Endothelial cell (in vitro differentiated cells): ENCODE measurements around the gene MOGAT3. TPM values are rescaled to one million over a fixed set of nuclear protein-coding genes. Genes with fewer than 3 reads are reported as not detected.

Experiments used
- DNase-seq: peaks from one replicate; pipeline ENCODE4 v3.0.0; 2021; ENCODE audit warnings: low spot score
- H3K27ac Mint-ChIP-seq: one replicate; pipeline ENCODE4 v1.8.0; 2021; ENCODE audit warnings: mixed read lengths, inconsistent platforms; ENCODE audit not compliant: unreplicated experiment
- H3K27me3 Mint-ChIP-seq: one replicate; pipeline ENCODE4 v1.8.0; 2021; ENCODE audit warnings: mild to moderate bottlenecking, moderate library complexity, mixed read lengths, inconsistent platforms; ENCODE audit not compliant: unreplicated experiment
- H3K36me3 Mint-ChIP-seq: one replicate; pipeline ENCODE4 v1.8.0; 2021; ENCODE audit warnings: mild to moderate bottlenecking, low read depth, mixed read lengths, inconsistent platforms; ENCODE audit not compliant: unreplicated experiment
- H3K4me1 Mint-ChIP-seq: one replicate; pipeline ENCODE4 v1.8.0; 2021; ENCODE audit warnings: mild to moderate bottlenecking, mixed read lengths, inconsistent platforms; ENCODE audit not compliant: unreplicated experiment
- H3K4me3 Mint-ChIP-seq: one replicate; pipeline ENCODE4 v1.8.0; 2021; ENCODE audit warnings: mild to moderate bottlenecking, mixed read lengths, inconsistent platforms; ENCODE audit not compliant: unreplicated experiment
- H3K9me3 Mint-ChIP-seq: one replicate; pipeline ENCODE4 v1.8.0; 2021; ENCODE audit warnings: mixed read lengths, inconsistent platforms; ENCODE audit not compliant: unreplicated experiment
- total RNA-seq: library from RNA; stranded (reverse); fragmentation: NEBNext Ultra II Directional; extraction: Animal tissue kit (Norgen Biotek cat#: 25700); gene quantifications from one replicate; pipeline ENCODE4 v1.2.1, GENCODE V29; 2021; ENCODE audit not compliant: unreplicated experiment
- TF ChIP-seq, protein P1 (sequence below): fragments of 200-600 bp; sonication (generic); IDR thresholded peaks from one replicate; pipeline ENCODE4 v1.5.0; 2021; ENCODE audit warnings: antibody characterized with exemption; ENCODE audit not compliant: unreplicated experiment

The MOGAT3 gene
- total RNA-seq, 1 donor from 2014 or later: not detected

DNA sequence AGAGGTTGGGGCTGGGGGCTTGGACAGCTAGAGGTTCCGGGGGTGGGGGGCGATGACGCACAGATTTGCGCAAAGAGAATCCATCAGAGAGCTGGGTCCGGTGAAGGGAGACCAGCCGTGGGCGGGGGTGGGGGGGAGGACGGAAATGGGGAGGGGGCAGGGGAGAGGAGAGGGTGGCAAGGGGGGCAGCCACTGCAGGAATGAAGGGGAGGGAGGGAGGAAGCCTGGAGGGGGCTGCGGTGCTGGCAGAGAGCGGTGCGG lies 34.3 kb downstream of the MOGAT3 start:
- Mint-ChIP-seq H3K27me3 (peaks cover 48% of the 10 kb centered on the region), H3K27ac (no peak overlapping the region), H3K4me1 (peaks cover 32% of the 10 kb centered on the region), H3K36me3 (peaks cover 7% of the 10 kb centered on the region), H3K4me3 (no peak overlapping the region), H3K9me3 (no peaks in the 10 kb centered on the region)
- TF ChIP-seq, protein P1, sequence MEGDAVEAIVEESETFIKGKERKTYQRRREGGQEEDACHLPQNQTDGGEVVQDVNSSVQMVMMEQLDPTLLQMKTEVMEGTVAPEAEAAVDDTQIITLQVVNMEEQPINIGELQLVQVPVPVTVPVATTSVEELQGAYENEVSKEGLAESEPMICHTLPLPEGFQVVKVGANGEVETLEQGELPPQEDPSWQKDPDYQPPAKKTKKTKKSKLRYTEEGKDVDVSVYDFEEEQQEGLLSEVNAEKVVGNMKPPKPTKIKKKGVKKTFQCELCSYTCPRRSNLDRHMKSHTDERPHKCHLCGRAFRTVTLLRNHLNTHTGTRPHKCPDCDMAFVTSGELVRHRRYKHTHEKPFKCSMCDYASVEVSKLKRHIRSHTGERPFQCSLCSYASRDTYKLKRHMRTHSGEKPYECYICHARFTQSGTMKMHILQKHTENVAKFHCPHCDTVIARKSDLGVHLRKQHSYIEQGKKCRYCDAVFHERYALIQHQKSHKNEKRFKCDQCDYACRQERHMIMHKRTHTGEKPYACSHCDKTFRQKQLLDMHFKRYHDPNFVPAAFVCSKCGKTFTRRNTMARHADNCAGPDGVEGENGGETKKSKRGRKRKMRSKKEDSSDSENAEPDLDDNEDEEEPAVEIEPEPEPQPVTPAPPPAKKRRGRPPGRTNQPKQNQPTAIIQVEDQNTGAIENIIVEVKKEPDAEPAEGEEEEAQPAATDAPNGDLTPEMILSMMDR: no peak
- no peak for DNase-seq

- TF ChIP-seq, protein P1: no peak
- no peak for DNase-seq
- H3K4me1 Mint-ChIP-seq: peaks cover 27% of the 10 kb centered on the region
- no peaks in the 10 kb centered on the region for H3K9me3 Mint-ChIP-seq
- H3K36me3 Mint-ChIP-seq: peaks cover 7% of the 10 kb centered on the region
- H3K4me3 Mint-ChIP-seq: peak overlapping the region; percentile 72
- H3K27ac Mint-ChIP-seq: no peak overlapping the region
- H3K27me3 Mint-ChIP-seq: peaks cover 46% of the 10 kb centered on the region
Observed at GRCh38 chr7:101165958-101166647, 34.7 kb downstream of the MOGAT3 start.

DNA sequence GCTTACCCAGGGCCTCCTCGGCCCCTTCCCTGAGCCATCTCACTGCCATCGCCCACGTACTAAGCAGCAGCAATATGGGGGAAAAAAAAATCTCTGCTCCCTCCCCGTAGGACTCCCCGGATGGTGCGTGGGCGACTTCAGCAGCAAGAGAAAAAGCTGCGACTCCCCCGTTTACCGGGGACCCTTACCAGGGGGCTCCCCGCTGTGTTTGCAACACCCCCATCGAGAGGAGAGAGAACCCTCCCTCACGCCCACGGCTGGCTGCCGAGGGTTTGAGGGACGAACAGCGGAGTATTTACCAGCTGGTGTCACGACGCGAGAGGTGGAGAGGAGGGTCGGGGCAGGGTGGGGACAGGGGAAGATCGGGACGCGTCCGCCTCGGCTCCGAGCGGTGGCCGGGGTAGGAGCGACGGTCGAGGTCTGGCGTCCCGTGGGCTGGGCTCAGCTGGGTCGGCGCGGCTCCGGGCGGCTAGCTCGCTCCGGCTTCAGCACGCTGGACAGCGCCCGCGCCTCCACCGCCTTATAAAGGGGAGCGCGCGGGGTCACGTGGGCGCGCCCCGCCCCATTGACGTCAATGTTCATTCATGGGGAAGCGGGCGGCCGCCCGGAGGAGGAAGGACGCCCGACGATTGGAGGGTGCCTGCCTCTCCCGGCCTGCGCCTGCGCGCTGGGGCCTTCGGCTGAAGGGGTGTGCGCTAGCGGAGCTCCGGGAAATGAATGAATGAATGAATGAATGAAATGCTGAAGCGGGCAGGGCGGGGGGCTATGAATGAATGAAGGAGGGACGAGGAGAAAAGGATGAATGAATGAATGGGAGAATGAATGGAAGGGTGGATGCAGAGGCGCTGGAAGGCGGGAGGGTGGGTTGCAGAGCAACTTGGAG lies 35.5 kb downstream of the MOGAT3 start, which contains the start of gene VGF:
TSS of gene VGF (minus strand) at position 495 of the 883 bp plus-strand sequence. CDS start 726 bp downstream, outside the sequence.
- TF ChIP-seq, protein P1: no peak

GRCh38 chr7:101164071-101164840 lies 36.6 kb downstream of the MOGAT3 start:
- peaks cover 17% of the 10 kb centered on the region for H3K4me1 Mint-ChIP-seq
- TF ChIP-seq, protein P1: no peak
- peak; percentile 61 for DNase-seq
- no peak overlapping the region for H3K4me3 Mint-ChIP-seq
- no peak overlapping the region for H3K27ac Mint-ChIP-seq
- peaks cover 5% of the 10 kb centered on the region for H3K36me3 Mint-ChIP-seq
- peaks cover 35% of the 10 kb centered on the region for H3K27me3 Mint-ChIP-seq
- H3K9me3 Mint-ChIP-seq: no peaks in the 10 kb centered on the region

More for the DNA sequence above, 35.5 kb downstream of the MOGAT3 start, which contains the start of gene VGF:
- Mint-ChIP-seq H3K36me3 (peaks cover 7% of the 10 kb centered on the region), H3K27ac (no peak within 1 kb of the TSS), H3K9me3 (no peaks in the 10 kb centered on the region), H3K4me3 (peak within 1 kb of the TSS; percentile 72), H3K27me3 (peaks cover 38% of the 10 kb centered on the region), H3K4me1 (peaks cover 21% of the 10 kb centered on the region)
- DNase-seq: peak; percentile 83
